Measurements from ENCODE around the gene SELENBP1.
A peak's percentile ranks its signal among the peaks of the same experiment; 100 is the strongest.

The SELENBP1 gene

GRCh38 chr1:151384584-151384983, 12.1 kb upstream of the SELENBP1 start:
- DNase-seq (ENCODE audit: low read depth, low spot score) = no peak
- TF ChIP-seq, protein P1, sequence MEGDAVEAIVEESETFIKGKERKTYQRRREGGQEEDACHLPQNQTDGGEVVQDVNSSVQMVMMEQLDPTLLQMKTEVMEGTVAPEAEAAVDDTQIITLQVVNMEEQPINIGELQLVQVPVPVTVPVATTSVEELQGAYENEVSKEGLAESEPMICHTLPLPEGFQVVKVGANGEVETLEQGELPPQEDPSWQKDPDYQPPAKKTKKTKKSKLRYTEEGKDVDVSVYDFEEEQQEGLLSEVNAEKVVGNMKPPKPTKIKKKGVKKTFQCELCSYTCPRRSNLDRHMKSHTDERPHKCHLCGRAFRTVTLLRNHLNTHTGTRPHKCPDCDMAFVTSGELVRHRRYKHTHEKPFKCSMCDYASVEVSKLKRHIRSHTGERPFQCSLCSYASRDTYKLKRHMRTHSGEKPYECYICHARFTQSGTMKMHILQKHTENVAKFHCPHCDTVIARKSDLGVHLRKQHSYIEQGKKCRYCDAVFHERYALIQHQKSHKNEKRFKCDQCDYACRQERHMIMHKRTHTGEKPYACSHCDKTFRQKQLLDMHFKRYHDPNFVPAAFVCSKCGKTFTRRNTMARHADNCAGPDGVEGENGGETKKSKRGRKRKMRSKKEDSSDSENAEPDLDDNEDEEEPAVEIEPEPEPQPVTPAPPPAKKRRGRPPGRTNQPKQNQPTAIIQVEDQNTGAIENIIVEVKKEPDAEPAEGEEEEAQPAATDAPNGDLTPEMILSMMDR (IDR thresholded peaks at IDR 0.05; ENCODE audit: low read depth, low read length) = no peak
- in situ Hi-C loops (cut with HindIII; ENCODE audit: low sequenced_read_pairs) = no loop called here
- no peak overlapping the region for H3K4me3 ChIP-seq (ENCODE audit: low read depth, low read length)

GRCh38 chr1:151377150-151377884, 4.8 kb upstream of the SELENBP1 start:
- H3K4me3 ChIP-seq (ENCODE audit: low read depth, low read length) = no peak overlapping the region
- TF ChIP-seq, protein P1 (IDR thresholded peaks at IDR 0.05; ENCODE audit: low read depth, low read length) = no peak
- no peak for DNase-seq (ENCODE audit: low read depth, low spot score)
- in situ Hi-C loops (cut with HindIII; ENCODE audit: low sequenced_read_pairs) = no loop called here

DNA sequence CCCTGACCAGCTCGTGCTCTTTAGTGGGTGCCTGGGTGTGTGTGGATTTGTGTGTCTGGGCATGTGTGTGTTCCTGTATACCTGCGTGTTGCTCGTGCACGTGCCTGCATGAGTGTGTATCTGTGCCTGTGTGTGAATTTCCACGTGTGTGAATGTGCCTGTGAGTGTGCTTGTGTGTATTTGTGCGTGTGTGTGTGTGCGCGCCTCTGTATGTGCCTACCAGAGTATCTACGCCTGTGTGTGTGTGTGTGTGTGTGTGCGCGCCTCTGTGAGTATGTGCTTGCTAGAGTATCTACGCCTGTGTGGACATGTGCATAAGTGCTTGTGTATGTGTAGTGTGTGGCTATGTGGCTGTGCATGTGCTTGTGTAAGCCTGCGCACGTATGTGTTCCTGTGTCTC, 691 bp upstream of the SELENBP1 start:
- TF ChIP-seq, protein P1 (IDR thresholded peaks at IDR 0.05; ENCODE audit: low read depth, low read length) = no peak
- DNase-seq (ENCODE audit: low read depth, low spot score) = no peak
- no peak overlapping the region for H3K4me3 ChIP-seq (ENCODE audit: low read depth, low read length)
- in situ Hi-C loops (cut with HindIII; ENCODE audit: low sequenced_read_pairs) = no loop called here

DNA sequence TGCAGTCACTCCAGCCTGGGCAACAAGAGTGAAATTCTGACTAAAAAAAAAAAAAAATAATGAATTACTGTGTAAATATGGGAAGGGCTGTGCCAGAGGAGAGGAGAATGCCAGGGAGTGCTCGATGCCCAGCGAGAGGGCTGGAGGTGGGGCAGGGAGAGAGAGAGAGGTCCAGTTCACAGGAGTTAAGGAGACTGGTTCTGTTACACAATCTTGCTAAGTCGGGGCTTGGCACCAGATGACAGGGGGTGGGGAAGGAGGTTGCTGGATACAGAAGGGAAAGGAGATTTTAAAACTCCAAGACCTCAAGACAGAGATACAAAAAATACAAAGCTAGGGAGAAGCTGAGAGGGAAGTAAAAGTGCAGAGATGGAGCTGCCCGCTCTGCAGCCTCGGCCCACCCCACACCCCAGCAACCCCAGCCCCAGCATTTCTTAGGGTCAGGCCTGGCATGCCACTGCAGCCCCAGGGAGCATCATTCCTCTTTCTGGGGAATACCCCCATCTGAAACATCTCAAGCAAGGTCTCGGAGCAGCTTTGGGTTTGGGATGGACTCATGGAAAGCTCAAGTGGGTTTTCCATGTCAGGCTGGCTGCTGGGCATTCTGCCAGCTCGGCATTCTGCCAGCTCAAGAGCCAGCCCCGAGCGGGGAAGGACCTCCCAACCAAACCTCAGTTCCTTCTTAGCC, 991 bp downstream of the SELENBP1 start:
- in situ Hi-C loops (cut with HindIII; ENCODE audit: low sequenced_read_pairs) = no loop called here
- no peak overlapping the region for H3K4me3 ChIP-seq (ENCODE audit: low read depth, low read length)
- TF ChIP-seq, protein P1 (IDR thresholded peaks at IDR 0.05; ENCODE audit: low read depth, low read length) = no peak

GRCh38 chr1:151370211-151370911, 2.1 kb downstream of the SELENBP1 start:
- TF ChIP-seq, protein P1 (IDR thresholded peaks at IDR 0.05; ENCODE audit: low read depth, low read length) = no peak
- no peak for DNase-seq (ENCODE audit: low read depth, low spot score)
- in situ Hi-C loops (cut with HindIII; ENCODE audit: low sequenced_read_pairs) = no loop called here

More for the DNA sequence above, 991 bp downstream of the SELENBP1 start:
- peak; percentile 10 for DNase-seq (ENCODE audit: low read depth, low spot score)

DNA sequence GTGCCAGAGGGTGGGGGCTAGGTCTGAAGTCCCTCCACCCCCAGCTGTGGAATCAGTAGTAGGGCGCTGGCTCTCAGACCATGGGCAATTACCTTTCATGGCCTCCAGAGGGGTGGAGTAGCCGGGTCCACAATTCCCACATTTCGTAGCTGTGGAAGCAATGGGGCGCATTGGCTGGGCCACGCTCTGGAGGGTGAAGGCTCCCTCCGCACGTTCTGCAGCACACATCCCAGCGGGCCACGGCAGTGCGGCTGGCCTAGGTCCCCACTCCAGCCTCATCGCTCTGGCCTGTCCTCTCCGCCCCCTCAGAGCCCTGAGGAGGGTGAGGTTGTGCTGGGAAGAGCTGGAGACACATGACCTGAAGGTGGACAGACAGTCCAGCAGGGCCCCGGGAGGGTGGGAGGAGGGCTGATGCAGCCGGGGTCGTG, 2.9 kb downstream of the SELENBP1 start:
- TF ChIP-seq, protein P1 (IDR thresholded peaks at IDR 0.05; ENCODE audit: low read depth, low read length) = no peak
- no peak for DNase-seq (ENCODE audit: low read depth, low spot score)
- no peak overlapping the region for H3K4me3 ChIP-seq (ENCODE audit: low read depth, low read length)
- in situ Hi-C loops (cut with HindIII; ENCODE audit: low sequenced_read_pairs) = no loop called here

More at GRCh38 chr1:151370211-151370911, 2.1 kb downstream of the SELENBP1 start:
- no peak overlapping the region for H3K4me3 ChIP-seq (ENCODE audit: low read depth, low read length)
